Measurements from ENCODE around the gene CDK13.
"Not testable (repeated sequence)": the region's sequence is repeated elsewhere in the genome, so short reads cannot be mapped to it uniquely, and the experiment has no call there.

CDK13 gene

DNA sequence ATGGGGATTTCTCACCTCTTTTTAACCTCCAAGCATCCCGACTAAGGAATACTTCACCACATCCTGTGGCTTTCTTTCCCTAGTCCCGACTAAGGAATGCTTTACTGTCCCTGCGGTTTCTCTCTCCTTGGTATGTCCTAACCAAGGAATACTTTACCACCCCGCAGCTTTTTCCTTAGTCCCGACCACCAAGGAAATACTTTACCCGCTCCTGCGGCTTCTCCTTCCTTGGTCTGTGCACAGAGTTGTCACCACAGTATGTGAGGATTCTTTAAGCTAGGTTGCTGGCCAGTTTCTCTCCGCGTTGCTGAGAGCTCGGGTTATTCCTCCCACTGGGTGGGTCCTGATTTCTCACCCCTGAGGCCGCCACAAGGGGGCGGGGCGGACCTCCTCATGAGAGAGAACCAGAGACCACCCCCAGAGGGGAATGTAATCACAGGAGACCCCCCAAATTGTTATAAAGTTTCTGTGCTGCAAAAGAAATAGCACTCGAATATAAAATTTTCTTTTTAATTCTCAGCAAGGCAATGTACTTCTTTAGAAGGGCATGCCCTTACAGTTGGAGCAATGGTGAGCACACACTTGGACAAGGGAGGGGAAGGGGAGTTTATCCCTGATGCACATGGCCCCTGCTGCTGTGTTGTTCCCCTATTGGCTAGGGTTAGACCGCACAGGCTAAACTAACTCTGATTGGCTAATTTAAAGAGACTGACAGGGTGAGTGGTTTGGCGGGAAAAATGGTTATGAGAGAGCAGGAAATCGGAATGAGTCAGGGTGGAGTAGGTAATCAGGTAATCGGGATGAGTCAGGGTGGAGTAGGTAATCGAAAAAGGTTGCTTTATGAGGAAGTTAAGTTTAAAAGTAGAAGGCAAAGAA, 197.6 kb downstream of the CDK13 start:
- TF ChIP-seq CTCF (IDR thresholded peaks at IDR 0.05; ENCODE audit: low read depth, low read length, missing control alignments) = no peak
- DNase-seq (ENCODE audit: extremely low read depth, low read depth) = no peak
- H3K4me3 ChIP-seq (replicated peaks; ENCODE audit: low read depth, low read length) = no peak overlapping the region

GRCh38 chr7:40148247-40148580, 198.2 kb downstream of the CDK13 start:
- H3K4me3 ChIP-seq (replicated peaks; ENCODE audit: low read depth, low read length); DNase-seq (ENCODE audit: extremely low read depth, low read depth): not testable (repeated sequence)

- no peak overlapping the region for H3K4me3 ChIP-seq (replicated peaks; ENCODE audit: low read depth, low read length)
- TF ChIP-seq CTCF (IDR thresholded peaks at IDR 0.05; ENCODE audit: low read depth, low read length, missing control alignments) = no peak
- DNase-seq (ENCODE audit: extremely low read depth, low read depth) = no peak
Measured at GRCh38 chr7:40148671-40149070, 198.6 kb downstream of the CDK13 start.

Data from HFF-Myc (cell line).